Activated T-helper 9 cell treated with anti-CD3 and anti-CD28 coated beads, Interleukin-2, amount 50 U/mL, for 16 hours (primary cell): ENCODE results near the gene NRN1L.
"Not testable (repeated sequence)": the region's sequence is repeated elsewhere in the genome, so short reads cannot be mapped to it uniquely, and the experiment has no call there.

Experiments
- DNase-seq: peaks from one replicate; pipeline ENCODE4 v3.0.0-alpha.2; 2020; ENCODE audit warnings: low read depth

Gene NRN1L

DNA sequence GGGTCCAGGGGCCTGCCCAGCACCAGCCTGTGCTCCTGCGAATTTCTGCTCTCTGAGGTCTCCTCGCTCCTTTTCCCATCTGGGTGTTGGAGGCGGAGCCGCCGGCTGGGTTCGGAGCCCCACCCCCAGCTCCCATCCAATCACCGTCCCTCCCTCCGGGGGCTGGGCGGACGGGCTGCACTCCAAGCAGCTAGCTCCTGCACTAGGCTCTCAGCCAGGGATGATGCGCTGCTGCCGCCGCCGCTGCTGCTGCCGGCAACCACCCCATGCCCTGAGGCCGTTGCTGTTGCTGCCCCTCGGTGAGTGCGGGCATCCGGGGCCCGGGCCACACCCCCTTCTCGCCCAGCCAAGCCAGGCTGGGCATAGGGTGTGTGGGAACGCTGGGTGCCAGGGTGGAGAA lies at the start of gene NRN1L:
Gene NRN1L (plus strand): TSS at position 202 of the 400 bp plus-strand sequence. CDS start 19 bp downstream, at position 221.
- DNase-seq, result no peak

DNA sequence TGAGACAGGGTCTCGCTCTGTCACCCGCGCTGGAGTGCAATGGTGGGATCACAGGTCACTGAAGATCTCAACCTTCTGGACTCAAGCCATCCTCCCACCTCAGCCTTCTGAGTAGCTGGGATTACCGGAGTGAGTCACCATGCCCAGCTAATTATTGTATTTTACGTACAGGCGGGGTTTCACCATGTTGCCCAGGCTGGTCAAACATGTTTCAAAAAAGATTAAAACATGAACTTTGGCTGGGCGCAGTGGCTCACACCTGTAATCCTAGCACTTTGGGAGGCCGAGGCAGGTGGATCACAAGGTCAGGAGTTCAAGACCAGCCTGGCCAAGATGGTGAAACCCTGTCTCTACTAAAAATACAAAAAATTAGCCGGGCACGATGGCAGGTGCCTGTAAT lies 47.5 kb upstream of the NRN1L start:
- not testable (repeated sequence) for DNase-seq

DNA sequence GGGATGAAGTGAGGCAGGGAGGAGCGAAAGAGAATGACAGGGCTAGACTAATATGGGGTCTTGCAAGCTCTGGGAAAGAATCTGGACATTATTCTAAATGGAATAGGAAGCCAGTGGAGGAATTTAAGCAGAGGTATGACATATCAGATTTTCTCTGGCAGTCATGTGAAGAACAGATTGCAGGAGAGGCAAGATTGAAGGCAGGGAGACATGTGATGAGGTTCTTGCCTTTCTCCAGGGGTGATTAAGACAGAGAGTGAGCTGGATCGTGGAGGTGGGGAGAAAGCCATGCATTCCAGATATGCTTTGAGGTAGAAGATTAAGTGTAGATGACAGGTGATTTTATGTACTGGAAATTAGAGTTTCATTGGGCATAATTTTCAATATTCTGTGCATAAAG lies 46.9 kb upstream of the NRN1L start:
- no peak for DNase-seq

DNA sequence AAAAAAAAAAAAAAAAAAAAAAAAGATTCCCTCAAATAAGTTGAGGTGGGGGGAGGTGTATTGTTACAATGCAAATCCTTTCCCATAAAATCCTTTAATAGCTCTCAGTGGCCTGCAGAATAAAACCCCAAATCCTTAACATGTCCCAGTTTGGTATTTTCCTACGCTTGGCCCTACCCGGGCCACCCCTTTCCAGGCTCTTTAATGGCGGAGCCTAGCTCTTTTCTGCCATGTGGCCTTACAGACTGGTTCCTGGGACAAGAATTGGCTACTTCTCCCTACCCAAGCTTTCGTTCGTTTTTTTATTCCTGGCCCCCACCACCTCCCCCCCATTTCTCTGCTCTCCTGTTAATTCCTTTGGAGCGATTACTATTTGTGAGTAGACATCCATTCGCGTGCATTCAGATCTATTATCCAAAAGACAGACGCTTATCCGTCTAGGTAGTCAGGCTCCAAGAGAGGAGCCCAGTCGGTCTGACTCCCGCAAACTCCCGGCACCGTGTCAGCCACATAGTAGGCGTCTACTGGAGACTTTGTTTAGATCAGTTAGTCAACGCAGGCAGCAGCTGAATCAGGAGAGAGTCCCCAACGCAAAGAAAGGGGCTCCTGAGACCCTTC lies 43.4 kb upstream of the NRN1L start:
- no peak for DNase-seq

DNA sequence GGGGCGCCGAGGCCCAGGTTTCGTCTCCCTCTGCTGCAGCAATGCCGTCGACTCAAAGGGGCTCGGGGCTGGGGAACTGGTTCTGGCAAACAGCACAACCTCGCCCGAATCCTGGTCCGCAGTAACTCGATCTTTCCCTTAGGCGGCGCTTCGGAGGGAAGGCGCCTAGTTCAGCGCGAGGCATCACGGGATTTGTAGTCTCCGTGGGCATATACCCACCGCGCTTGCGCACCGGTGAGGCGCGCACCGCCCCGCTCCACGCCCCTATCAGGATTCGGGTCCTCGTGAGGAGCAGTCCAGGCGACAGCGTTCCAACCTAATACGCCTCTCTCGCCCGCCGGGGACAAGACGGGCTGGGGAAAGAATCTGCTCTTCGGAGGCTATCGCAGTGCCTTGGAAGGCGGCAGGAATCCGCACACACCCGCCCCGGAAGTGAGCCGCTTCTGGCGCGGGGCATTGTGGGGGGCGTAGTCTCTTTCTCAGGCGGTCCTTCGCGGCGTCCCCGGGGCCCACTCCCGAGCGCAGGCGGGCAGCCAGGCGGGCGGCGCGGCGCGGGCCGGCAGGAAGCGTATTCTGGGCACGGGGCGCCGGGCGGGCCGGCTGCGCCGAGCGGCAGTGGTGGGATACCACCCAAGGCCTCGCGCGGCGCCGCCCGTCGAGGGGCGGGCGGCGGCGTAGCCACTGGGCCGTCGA lies 42.7 kb upstream of the NRN1L start, which contains the start of gene THAP11:
Gene THAP11 (plus strand): TSS at position 505 of the 693 bp plus-strand sequence. CDS start 235 bp downstream, outside the sequence.
- peak; percentile 89 for DNase-seq

DNA sequence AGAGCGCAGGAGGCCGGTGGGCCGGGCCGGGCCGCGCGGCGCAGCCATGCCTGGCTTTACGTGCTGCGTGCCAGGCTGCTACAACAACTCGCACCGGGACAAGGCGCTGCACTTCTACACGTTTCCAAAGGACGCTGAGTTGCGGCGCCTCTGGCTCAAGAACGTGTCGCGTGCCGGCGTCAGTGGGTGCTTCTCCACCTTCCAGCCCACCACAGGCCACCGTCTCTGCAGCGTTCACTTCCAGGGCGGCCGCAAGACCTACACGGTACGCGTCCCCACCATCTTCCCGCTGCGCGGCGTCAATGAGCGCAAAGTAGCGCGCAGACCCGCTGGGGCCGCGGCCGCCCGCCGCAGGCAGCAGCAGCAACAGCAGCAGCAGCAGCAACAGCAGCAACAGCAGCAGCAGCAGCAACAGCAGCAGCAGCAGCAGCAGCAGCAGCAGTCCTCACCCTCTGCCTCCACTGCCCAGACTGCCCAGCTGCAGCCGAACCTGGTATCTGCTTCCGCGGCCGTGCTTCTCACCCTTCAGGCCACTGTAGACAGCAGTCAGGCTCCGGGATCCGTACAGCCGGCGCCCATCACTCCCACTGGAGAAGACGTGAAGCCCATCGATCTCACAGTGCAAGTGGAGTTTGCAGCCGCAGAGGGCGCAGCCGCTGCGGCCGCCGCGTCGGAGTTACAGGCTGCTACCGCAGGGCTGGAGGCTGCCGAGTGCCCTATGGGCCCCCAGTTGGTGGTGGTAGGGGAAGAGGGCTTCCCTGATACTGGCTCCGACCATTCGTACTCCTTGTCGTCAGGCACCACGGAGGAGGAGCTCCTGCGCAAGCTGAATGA lies 42.0 kb upstream of the NRN1L start:
- DNase-seq, result peak; percentile 42

DNA sequence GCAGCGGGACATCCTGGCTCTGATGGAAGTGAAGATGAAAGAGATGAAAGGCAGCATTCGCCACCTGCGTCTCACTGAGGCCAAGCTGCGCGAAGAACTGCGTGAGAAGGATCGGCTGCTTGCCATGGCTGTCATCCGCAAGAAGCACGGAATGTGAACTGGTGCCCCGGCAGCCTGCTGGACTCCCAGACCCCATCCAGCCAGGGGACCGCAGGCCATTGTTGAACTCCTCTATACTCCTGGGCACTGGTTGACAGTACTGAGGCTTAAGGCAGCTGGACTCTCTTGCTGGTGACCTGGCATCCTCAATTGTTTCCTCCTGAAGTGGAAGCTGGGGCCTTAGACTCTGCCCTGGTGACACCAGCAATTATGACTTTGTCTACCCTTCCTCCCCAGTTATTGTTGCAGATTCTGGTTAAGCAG lies 41.3 kb upstream of the NRN1L start:
- DNase-seq, result no peak

DNA sequence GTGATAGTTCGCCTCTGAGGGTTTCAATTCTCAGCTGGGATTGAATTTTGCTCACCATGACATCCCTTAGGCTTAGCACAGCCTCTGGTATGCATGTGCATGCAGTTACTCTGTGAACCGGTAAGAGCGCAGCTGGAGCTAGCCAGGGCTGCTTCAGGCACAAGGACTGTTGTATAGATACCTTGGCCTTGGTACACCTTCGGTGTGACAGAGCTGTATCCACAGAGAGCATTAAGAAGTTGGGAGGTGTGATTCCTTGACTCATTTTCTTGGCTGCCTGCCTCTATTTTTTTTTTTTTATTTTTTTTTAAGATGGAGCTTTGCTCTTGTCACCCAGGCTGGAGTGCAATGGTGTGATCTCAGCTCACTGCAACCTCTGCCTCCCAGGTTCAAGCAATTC lies 40.2 kb upstream of the NRN1L start:
- no peak for DNase-seq

DNA sequence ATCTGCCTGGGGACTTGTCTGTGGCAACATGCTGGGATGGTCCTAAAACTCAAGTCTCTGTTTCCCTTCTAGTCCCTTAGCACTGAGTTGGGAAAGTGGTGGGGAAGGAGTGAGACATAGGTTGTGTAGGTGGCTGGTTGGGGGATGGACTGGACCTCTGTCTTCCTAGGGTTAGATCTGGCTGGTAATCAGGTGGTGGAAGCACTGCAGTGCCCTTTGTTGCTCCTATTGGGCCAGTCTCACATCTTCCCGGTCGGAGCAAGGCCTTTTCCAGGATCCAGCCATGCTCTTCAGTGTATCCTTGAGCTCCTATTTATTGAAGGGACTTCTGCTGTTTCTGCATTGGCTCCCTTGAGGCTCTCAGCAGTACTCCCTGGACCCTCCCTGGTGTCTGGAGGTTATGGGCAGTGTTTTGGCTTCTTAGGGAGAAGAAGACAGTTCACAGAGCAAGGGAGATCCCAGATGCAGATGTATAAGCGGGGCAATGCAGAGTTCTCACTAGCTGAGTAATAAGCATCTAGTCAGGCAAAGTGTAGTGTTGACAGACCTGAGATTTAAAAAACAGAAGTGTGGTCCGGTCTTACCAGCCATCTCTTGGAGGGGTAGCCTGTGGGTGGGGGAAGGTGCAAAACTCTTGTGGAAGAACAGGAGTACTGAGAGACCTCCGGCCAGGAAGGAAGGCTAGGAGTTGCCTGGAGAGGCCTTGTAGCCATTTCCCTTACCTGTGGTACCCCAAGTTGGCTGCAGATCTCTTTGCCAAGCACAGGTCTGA lies 39.2 kb upstream of the NRN1L start:
- no peak for DNase-seq

DNA sequence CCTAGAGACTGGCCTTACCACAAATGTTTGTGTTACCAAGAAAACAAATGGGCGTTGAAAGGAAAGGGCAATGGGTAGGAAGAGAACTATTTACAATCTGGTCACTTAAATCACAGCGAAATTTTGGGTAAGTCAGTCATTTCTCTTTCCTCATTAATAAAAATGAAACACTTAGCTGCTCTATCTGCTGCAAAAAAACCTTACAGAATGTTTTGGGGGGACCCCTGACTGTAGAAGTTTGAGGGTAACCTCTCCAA lies 38.7 kb upstream of the NRN1L start:
- no peak for DNase-seq

DNA sequence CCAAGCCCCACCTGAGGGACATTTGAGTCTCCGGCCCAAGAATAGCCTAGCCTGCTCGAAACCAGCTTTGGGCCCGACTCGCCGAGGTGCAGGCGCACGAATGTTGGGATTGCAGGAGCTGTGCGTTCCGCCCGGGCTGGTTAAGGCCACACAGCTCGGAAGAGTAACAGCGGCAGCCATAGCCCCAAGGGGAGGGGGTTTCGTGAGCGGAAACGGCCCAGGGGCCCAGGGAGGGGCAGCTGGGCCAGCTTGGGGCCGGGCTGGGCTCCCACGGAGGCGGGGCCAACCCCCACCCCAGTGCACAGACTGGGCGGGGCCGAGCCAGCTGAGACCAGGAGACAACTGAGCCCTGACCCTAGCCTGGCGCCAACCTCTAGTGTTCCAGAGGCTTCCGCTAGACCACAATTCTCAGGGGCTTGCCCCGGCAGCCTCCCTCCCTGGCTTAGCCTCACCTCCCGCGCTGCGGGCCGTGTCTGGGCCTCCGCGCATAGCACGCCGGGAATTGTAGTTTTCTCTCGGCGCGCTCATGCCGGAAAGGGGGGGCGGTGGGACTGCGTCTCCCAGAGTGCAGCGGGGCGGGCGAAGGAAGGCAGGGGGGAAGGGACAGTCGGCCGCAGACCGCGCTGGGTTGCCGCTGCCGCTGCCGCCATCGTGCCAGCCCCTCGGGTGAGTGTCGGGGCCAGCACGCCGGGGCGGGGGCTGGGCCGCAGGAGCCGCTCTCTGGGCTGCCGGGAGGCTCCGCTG lies 38.2 kb upstream of the NRN1L start, which contains the start of gene NUTF2:
Gene NUTF2 (plus strand): TSS at position 614 of the 744 bp plus-strand sequence. CDS start 18,198 bp downstream, outside the sequence.
- peak; percentile 92 for DNase-seq

DNA sequence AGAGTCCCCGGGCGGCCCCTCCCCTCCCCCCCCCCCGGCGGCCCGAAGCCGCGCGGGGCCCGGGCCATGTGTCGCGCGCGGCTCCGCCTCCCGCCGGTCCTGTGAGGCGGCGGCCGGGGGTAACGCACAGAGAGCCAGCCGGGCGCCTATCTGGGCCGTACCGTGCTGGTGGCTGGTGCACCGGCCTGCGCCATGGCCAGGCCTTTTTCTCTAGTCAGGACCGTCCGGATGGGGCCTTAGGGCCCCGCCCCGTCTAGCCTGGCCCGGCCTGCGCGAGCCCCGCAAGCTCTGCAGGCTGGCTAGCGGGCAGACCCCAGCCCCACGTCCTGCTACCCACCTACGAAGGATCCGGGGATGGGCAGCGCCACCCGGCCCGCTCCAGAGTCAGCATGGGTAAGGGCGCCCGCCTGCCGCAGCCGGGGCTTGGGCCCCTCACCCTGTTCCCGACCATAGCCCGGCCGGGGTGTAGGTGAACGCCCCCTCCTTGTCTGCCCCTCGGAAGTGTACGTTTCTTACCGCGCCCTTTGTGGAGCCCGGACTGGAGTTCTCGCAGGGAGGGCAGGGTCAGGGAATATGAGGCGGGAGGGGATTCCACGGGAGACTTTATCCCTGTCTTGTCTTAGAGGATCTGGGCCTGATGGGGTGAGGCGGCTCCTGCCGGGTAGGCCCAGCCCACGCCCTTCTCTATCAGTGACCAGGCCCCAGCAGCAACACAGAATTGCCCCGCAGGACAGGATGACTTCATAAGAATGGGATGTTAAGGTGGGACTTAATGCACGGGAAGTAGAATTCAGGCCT lies 37.4 kb upstream of the NRN1L start, which contains the start of gene CENPT:
Gene CENPT (minus strand): TSS at position 630 of the 798 bp plus-strand sequence. CDS start 13,834 bp downstream, outside the sequence.
- no peak for DNase-seq

DNA sequence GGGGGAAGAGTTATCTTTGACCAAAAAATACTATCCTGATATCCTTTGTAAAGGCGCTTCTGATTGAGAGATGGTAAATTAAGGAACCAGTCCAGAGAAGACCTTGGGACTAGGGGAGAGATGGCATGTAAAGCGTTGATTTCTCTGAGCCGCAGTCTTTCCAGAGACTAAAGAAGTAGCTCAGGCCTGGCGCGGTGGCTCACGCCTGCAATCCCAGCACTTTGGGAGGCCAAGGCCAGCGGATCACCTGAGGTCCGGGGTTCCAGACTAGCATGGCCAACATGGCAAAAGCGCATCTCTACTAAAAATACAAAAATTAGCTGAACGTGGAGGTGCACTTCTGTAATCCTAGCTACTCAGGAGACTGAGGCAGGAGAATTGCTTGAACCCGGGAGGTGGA lies 36.6 kb upstream of the NRN1L start:
- DNase-seq, result no peak

DNA sequence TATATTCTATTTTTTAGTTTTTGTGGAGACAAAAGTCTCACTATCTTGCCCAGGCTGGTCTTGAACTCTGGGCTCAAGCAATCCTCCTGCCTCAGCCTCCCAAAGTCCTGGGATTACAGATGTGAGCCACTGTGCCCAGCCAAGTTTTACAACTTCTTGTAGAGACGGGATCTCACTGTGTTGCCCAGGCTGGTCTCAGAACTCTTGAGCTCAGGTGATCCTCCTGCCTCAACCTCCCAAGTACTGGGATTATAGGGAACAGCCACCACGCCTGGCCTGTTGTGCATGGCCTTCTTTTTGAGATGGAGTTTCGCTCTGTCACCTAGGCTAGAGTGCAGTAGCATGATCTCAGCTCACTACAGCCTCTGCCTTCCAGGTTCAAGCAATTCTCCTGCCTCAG lies 31.0 kb upstream of the NRN1L start:
- DNase-seq, result no peak

DNA sequence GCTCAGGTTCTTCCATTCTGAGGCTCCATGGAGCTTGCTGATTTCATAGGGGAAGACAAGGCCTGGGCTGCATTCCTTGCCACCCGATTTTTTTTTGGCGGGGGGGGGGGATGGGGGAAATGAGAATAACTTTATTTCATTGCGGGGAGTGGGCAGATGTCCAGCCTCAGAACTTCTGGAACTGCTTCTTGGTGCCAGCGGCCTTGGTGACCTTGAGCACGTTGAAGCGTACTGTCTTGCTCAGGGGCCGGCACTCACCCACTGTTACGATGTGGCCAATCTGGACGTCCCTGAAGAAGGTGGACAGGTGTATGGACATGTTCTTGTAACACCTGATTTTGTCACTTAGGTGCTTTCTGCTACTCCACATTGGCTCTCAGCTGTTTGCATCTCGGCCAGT lies 28.9 kb upstream of the NRN1L start:
- DNase-seq, result no peak

DNA sequence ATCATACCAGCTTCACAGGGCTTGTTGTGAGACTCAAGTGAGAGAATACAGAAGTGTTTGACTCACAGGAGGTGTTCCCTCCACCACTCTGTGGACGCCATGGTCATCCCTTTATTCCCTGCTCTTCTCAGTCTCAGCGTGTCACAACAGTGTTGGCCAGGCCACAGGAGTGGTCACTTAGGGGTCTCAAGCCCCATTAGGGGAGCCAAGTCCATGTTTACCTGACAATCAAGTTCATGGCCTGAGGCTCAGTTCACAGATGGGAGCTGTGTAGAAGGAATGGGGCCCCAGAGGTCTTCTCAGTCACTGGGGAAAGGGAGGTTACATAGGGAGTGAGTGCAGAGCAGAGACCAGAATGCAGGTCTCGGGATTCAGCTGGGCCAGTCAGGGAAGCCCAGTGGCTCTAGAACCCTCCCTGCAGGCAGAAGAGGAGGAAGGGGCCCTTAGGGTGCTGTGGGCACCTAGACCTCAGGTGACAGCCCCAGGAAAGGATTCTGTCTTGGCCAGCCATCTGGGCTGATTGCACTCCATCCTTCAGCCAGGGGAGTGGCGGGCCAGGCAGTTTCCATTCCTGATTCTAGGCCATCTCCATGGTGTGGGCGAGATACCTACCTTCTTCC lies 27.6 kb upstream of the NRN1L start:
- no peak for DNase-seq

DNA sequence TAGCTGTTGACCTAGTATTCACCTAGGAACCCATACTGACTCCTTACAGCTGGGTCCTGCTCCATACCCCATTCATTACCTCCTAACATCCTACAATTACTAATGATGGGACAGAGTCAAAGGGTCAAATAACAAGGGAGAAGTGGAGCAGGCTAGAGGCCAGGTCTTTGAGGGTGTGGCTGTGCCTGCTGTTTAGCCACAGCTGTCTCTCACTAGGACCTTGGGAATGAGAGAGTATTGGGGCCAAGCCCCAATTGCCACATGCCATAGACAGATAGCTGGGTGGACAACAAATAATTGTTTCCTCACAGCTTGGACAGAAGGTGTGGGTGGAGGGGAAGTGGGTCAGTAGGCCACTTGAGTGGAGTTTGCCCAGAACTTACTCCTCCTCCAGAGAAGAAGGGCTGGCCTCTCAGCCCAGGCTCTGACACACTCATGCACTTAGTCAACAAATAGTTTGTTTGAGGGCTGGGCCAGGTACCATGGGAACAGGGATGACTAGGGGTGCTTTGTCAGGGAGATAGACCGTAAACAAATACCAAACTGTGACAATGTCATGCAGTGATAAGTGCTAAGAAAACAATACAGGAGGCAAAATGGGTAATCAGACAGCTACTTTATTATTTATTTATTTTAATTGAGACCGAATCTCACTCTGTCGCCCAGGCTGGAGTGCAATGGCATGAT lies 27.0 kb upstream of the NRN1L start:
- DNase-seq, result peak; percentile 25

DNA sequence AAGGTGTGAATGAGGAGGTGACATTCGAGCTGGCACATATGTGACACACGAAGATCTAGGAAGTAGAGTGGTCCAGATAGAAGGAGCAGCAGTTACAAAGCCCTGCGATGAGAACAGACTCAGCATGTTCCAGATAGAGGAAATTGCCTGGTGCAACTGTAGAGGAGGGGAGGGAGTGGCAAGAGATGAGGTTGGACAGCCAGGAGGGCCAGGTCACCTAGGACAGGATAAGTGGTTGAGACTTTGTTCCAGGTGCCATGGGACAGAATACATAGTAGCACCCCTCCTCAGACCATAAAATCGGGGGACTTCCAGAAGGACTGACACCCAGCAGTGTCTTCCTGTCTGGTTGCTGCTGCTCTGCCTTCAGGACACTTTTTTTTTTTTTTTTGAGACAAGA lies 26.2 kb upstream of the NRN1L start:
- DNase-seq, result no peak

DNA sequence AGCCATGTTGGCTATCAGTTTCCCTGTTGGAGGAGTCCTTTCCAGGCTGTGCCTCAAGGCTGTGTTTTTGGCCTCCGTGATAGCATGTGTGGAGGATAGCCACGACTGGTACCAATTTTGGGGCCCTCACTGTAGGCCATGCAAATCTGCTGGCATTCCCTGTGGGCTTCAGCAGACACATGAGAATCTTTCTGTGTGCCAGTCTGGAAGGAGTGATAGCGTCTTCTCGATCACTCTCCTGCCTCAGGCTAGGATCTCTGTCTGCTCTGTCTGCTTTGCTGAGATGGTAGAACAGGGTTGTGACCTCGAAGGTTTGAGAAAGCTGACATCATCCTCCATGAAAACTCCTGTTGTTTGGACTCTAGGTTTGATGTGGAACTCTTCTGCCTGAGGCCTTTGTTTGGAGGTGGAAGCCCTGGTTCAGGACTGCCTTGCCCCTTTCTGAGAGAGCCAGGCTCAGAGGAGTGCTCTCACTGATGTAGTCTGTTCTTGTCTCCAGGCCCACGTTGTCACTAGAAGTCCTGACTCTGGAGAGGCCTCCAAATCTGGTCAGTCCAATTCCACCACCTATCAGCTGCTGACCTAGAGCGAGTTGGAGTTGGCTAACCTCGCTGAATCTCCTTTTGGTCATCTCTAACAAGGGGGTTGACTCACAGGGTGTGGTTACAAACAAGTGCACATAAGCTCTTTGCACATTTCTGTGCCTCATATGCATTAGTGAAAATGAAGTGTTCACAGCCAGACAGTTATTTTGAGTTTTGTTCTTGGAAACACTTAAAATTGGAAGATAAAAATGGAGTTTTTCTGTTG lies 23.9 kb upstream of the NRN1L start:
- DNase-seq, result no peak
